GM18858 (cell line): Measurements from ENCODE around the gene TRPV2.

ENCODE experiments used
- ATAC-seq: cut with Tn5 transposase; IDR thresholded peaks from one replicate; pipeline ENCODE4 v1.9.1; 2021; ENCODE audit not compliant: unreplicated experiment

The TRPV2 gene

GRCh38 chr17:16473044-16474011 lies 58.0 kb downstream of the TRPV2 start:
- ATAC-seq = no peak

- no peak for ATAC-seq
These were observed 58.8 kb downstream of the TRPV2 start for GRCh38 chr17:16474012-16474725.

DNA sequence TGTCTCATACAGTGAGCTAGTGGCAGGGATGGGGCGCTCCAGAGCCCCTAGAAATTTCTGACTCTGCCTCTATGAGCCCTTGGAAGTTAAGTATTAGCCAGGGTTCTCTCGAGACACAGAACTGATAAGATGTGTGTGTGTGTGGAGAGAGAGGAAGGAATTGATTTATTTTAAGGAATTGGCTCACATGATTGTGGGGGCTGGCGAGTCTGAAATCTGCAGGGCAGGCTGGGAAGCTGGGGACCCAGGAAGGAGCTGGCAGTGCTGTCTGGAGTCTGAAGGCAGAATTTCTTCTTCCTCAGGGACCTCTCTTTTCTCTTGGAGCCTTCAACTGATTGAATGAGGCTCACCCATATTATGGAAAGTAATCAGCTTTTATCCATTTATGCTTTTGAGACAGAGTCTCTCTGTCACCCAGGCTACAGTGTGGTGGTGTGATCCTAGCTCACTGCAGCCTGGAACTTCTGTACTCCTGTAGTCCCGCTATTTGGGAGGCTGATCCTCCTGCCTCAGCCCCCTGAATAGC lies 59.9 kb downstream of the TRPV2 start:
- ATAC-seq = no peak

DNA sequence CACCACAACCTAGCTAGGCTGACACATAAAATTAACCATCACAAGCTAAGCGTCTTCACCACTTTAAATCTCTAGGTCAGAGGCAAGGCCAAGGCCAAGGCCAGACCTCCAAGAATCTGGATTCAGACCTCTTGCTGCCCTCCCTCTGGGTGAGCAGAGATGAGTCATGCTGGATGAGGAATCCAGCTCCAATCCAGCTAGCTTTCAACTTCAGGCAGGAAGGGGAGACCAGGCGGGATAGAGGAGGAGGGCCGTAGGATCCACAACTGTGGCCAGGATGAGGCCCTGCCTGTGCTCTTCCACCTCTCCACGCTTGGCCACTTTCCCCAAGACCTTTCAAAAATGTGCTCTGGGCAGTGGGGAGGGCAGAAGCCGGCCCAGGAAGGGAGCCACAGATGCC lies 61.9 kb downstream of the TRPV2 start:
- no peak for ATAC-seq

GRCh38 chr17:16477666-16478065 lies 62.3 kb downstream of the TRPV2 start:
- no peak for ATAC-seq

- no peak for ATAC-seq
These were observed 63.3 kb downstream of the TRPV2 start for GRCh38 chr17:16478649-16479048.

- ATAC-seq = no peak
These were observed 63.9 kb downstream of the TRPV2 start for GRCh38 chr17:16479264-16479663.

DNA sequence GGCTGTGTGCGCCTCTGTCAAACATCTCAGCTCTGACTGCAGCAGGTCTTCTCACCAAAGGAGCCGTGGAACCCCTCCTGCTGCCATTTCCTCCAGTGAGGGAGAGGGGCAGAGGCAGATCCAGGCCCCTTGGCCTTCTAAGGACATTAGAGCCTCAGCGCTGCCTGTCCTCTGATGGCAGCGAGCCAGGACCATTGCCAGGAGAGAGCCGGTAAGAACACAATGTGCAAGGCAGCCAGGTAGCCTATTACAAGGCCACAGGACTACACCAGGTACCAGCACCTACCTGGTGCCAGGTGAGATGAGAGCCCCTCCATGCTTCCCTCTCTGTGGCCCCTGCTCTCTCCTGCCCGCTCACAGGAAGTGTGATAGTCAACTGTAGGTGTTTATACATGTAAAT lies 65.6 kb downstream of the TRPV2 start:
- no peak for ATAC-seq

- no peak for ATAC-seq
These were observed 66.9 kb downstream of the TRPV2 start for GRCh38 chr17:16482253-16482652.

DNA sequence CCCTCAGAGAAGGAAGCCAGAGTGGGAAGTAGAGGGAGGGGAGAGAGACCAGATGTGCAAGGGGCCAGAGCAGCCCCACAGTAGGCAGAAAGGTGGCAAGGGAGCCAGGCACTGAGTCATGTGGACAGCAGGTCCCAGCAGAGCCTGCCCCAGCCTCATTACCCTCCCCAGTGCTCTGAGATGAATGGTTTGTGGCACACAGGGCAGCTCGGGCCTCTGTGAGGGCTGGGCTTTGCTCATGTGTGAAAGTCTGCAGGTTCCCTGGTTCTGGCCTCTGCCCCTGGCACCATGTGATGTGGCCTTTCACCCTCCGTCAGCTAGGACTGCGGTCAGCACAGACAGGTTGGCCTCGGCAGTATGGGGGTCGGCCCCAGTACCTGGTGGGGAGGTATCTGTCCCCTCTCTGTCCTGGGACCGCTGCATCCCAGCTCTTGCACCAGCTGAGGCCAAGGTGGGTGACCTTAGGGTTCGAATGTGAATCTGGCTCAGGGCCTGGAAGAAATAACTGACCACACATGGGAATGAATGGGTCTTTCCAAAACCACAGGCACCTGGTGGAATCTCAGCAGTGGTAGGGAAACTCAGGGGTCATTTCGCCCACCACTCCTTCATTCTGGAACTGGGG lies 67.8 kb downstream of the TRPV2 start:
- ATAC-seq = no peak

DNA sequence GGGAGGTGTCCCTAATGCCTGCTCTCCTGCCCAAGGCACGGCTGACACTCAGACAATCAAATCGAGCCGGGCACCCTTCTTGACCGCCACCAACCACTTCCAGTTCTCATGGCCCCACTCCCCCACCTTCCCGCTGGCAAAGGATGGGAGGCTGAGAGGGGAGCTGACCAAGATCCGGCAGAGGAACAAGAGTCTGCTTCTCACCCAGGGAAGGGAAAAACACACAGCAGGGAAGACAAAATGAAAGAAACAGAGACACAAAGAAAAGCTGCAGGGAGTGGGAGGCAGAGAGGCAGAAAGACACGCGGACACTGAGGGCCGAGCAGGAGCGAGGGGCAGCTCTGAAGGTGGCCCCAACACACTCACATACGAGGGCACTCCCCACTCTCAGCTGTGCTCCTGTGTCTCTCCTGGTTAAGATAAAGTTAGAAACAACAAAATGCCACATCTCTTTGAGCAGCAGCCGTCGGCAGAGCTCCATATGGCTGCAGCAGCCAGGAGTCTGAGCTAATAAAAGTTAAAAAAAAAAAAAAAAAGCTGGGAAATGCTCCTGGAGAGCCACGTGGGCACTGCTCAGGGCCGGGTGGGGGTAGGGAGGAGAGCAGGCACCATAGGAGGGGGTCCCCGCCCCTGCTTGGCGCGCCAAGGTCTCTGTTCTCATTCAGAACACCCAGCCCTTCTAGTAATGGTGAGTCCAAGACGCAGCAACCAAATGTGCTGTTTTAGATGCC lies 69.2 kb downstream of the TRPV2 start:
- ATAC-seq = no peak
